ENCODE data around the gene ABCF2. TPM values are rescaled to one million over a fixed set of nuclear protein-coding genes. Genes with fewer than 3 reads are reported as not detected.

ABCF2 gene
- total and polyA plus RNA-seq, 2 of the 13 experiments (the other 11 are each of a cell fraction or from before 2014, with no cell fraction given) = 16.3 to 42.5 TPM

DNA sequence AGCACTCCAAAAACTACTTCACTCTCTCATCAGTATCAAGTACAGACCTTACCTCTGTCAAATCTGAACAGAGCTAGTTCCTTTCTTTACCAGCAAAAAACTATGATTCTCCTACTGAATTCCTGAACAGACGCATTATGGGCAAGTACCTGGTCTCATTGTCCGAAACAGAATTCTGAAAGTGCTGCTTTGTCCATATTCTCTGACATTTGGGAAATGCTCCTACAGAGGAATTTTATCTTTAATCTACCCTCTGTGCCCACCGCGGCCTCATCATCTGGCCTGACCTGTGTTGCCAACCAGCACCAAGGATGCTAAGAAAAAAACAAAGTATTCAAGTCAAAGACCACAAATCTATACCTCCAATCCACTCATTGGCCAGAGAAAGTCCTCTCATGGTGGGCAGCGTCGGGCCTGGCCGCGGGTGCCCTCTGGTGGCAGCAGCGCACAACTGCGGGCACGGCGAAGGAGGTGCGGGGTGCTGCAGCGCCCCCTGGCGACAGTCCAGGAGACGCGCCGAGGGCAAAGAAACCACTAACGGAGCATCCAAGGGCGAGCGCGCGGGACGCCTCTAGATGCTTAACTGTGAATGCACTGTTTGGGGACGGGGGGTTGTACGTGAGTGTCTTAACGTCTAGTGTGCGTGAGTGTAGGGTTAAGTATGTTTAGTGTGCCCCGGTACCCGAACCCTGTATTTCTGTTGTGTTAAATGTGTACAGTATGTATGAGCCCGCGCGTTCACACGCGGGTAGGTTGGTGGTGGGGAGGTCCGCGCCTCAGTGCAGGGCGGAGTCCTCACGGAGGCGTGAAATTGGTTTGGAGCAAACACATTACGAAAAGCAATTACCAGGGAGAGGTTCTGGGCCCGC is 54.5 kb downstream of the ABCF2 start (continued):
- TF ChIP-seq MIER3 (CRISPR knock-in tag; IDR thresholded peaks at IDR 0.05; ENCODE audit: borderline replicate concordance) = peak; percentile 70; the same call in 1 of the 2 replicates
- TF ChIP-seq SMAD3 (CRISPR knock-in tag; IDR thresholded peaks at IDR 0.05) = peak; percentile 44; the same call in 1 of the 2 replicates
- no peak for TF ChIP-seq GLI4 (CRISPR knock-in tag; IDR thresholded peaks at IDR 0.05; ENCODE audit: borderline replicate concordance)
- peak; percentile 79; the same call in 1 of the 2 replicates for TF ChIP-seq ZNF800 (CRISPR knock-in tag; IDR thresholded peaks at IDR 0.05)
- TF ChIP-seq GATAD1 (CRISPR knock-in tag; IDR thresholded peaks at IDR 0.05) = peak; percentile 50
- peak; percentile 53 for TF ChIP-seq FOSL2 (CRISPR knock-in tag; IDR thresholded peaks at IDR 0.05)
- TF ChIP-seq TOE1 (CRISPR knock-in tag; IDR thresholded peaks at IDR 0.05) = 0 out of 2 replicates have a peak, but pooled peaks have one; percentile 51
- TF ChIP-seq DRAP1 (CRISPR knock-in tag; IDR thresholded peaks at IDR 0.05) = peak; percentile 52; the same call in 1 of the 2 replicates
- TF ChIP-seq ZNF44 (CRISPR knock-in tag; IDR thresholded peaks at IDR 0.05) = 0 out of 2 replicates have a peak, but pooled peaks have one; percentile 41
- TF ChIP-seq TAF15 (IDR thresholded peaks at IDR 0.05; ENCODE audit: low read depth, low read length, poor library complexity, severe bottlenecking) = no peak
- peak; percentile 36; the same call in 1 of the 2 replicates for TF ChIP-seq HOXA5 (CRISPR knock-in tag; IDR thresholded peaks at IDR 0.05)
- TF ChIP-seq, protein P1, sequence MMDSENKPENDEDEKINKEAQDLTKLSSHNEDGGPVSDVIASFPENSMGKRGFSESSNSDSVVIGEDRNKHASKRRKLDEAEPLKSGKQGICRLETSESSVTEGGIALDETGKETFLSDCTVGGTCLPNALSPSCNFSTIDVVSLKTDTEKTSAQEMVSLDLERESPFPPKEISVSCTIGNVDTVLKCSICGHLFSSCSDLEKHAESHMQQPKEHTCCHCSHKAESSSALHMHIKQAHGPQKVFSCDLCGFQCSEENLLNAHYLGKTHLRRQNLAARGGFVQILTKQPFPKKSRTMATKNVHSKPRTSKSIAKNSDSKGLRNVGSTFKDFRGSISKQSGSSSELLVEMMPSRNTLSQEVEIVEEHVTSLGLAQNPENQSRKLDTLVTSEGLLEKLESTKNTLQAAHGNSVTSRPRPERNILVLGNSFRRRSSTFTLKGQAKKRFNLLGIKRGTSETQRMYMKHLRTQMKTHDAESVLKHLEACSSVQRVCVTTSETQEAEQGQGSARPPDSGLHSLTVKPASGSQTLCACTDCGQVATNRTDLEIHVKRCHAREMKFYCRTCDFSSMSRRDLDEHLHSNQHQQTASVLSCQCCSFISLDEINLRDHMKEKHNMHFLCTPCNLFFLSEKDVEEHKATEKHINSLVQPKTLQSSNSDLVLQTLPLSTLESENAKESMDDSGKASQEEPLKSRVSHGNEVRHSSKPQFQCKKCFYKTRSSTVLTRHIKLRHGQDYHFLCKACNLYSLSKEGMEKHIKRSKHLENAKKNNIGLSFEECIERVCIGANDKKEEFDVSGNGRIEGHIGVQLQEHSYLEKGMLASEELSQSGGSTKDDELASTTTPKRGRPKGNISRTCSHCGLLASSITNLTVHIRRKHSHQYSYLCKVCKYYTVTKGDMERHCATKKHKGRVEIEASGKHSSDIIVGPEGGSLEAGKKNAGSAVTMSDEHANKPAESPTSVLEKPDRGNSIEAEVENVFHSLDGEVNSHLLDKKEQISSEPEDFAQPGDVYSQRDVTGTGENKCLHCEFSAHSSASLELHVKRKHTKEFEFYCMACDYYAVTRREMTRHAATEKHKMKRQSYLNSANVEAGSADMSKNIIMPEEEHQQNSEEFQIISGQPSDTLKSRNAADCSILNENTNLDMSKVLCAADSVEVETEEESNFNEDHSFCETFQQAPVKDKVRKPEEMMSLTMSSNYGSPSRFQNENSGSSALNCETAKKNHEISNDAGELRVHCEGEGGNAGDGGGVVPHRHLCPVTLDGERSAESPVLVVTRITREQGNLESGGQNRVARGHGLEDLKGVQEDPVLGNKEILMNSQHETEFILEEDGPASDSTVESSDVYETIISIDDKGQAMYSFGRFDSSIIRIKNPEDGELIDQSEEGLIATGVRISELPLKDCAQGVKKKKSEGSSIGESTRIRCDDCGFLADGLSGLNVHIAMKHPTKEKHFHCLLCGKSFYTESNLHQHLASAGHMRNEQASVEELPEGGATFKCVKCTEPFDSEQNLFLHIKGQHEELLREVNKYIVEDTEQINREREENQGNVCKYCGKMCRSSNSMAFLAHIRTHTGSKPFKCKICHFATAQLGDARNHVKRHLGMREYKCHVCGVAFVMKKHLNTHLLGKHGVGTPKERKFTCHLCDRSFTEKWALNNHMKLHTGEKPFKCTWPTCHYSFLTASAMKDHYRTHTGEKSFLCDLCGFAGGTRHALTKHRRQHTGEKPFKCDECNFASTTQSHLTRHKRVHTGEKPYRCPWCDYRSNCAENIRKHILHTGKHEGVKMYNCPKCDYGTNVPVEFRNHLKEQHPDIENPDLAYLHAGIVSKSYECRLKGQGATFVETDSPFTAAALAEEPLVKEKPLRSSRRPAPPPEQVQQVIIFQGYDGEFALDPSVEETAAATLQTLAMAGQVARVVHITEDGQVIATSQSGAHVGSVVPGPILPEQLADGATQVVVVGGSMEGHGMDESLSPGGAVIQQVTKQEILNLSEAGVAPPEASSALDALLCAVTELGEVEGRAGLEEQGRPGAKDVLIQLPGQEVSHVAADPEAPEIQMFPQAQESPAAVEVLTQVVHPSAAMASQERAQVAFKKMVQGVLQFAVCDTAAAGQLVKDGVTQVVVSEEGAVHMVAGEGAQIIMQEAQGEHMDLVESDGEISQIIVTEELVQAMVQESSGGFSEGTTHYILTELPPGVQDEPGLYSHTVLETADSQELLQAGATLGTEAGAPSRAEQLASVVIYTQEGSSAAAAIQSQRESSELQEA (CRISPR knock-in tag; IDR thresholded peaks at IDR 0.05; ENCODE audit: not compliant biosample characterization) = peak; percentile 43
- TF ChIP-seq KLF16 (CRISPR knock-in tag; IDR thresholded peaks at IDR 0.05) = peak in 1 of 2 experiments; percentile 69; a peak in 1 of 4 replicates
- peak; percentile 62 for TF ChIP-seq ZMYM4 (CRISPR knock-in tag; IDR thresholded peaks at IDR 0.05)
- TF ChIP-seq MYC (CRISPR knock-in tag; IDR thresholded peaks at IDR 0.05; ENCODE audit: borderline replicate concordance) = 0 out of 2 replicates have a peak, but pooled peaks have one; percentile 25
- peak; percentile 52; the same call in 1 of the 2 replicates for TF ChIP-seq FOXK1 (CRISPR knock-in tag; IDR thresholded peaks at IDR 0.05; ENCODE audit: borderline replicate concordance, low read depth)
- 0 out of 2 replicates have a peak, but pooled peaks have one; percentile 37 for TF ChIP-seq SRY (CRISPR knock-in tag; IDR thresholded peaks at IDR 0.05)
- peak; percentile 72 for TF ChIP-seq GABPB1 (CRISPR knock-in tag; IDR thresholded peaks at IDR 0.05)
